ENCODE data around the gene NDUFS7. TPM values are rescaled to one million over a fixed set of nuclear protein-coding genes. Genes with fewer than 3 reads are reported as not detected.
A peak's percentile ranks its signal among the peaks of the same experiment; 100 is the strongest.

Gene NDUFS7
- total RNA-seq, 1 experiment from 2014 or later: 83.9 TPM

GRCh38 chr19:1354970-1355567, 28.6 kb upstream of the NDUFS7 start:
- Histone ChIP-seq H3K9me3 (ENCODE audit: control insufficient read depth, low read depth, low read length) (no peaks in the 10 kb centered on the region), H4K8ac (replicated peaks; ENCODE audit: insufficient read length, low read depth, low read length) (no peak overlapping the region), H3K27me3 (ENCODE audit: insufficient read depth, low read length) (no peaks in the 10 kb centered on the region), H3K9ac (ENCODE audit: extremely low read depth, insufficient read length, low read length) (peak overlapping the region; percentile 44), H3T11ph (ENCODE audit: low read length) (no peak overlapping the region), H3K14ac (ENCODE audit: insufficient read depth, low read length) (no peak overlapping the region), H2BK15ac (ENCODE audit: low read depth, low read length) (no peak overlapping the region), H3K79me2 (ENCODE audit: insufficient read depth, low read length) (no peaks in the 10 kb centered on the region), H4K20me1 (ENCODE audit: control insufficient read depth, insufficient read depth, insufficient read length) (peaks cover 2% of the 10 kb centered on the region), H3K18ac (ENCODE audit: insufficient read length, low read depth, low read length) (no peak overlapping the region), H3K4ac (ENCODE audit: low read depth, low read length) (no peak overlapping the region), H3K79me1 (ENCODE audit: insufficient read depth, low read depth, low read length, poor library complexity, severe bottlenecking) (no peaks in the 10 kb centered on the region), H3K4me2 (ENCODE audit: insufficient read depth, insufficient read length, low read length) (peak overlapping the region; percentile 67), H3K4me1 (ENCODE audit: insufficient read depth, low read length) (no peaks in the 10 kb centered on the region), H2BK5ac (ENCODE audit: insufficient read length, low read length) (no peak overlapping the region), H2AFZ (ENCODE audit: low read length) (no peak overlapping the region), H2BK12ac (ENCODE audit: insufficient read length, low read depth, low read length) (no peak overlapping the region), H3K23me2 (ENCODE audit: insufficient read length, low read depth, low read length, poor library complexity, severe bottlenecking) (peaks cover 9% of the 10 kb centered on the region), H3K27ac (ENCODE audit: insufficient read length, low read depth, low read length) (no peak overlapping the region), H2BK120ac (ENCODE audit: low read depth, low read length, poor library complexity, severe bottlenecking) (no peak overlapping the region), H3K56ac (ENCODE audit: insufficient read length, low read depth, low read length) (no peak overlapping the region), H2AK5ac (ENCODE audit: insufficient read length, low read length) (no peak overlapping the region), H4K91ac (ENCODE audit: insufficient read length, low read depth, low read length) (no peak overlapping the region), H4K5ac (ENCODE audit: insufficient read length, low read depth, low read length) (no peak overlapping the region), H3K23ac (ENCODE audit: insufficient read length, low read depth, low read length) (no peak overlapping the region), H2BK20ac (ENCODE audit: low read depth, low read length, poor library complexity, severe bottlenecking) (no peak overlapping the region)
- H3K4me3 Mint-ChIP-seq: peak overlapping the region; percentile 74 to 90
- no CpG with 5 or more reads among the region's 61 CpGs for WGBS (ENCODE audit: extremely low coverage, insufficient read length, low lambda C conversion rate)
- no peak for TF ChIP-seq CTCF (conservative IDR thresholded peaks at IDR 0.05)
- H3K27ac Mint-ChIP-seq: no peak overlapping the region; a peak in 2 of 7 replicates
- DNase-seq: no peak
- peaks cover 1% of the 10 kb centered on the region; the same call in 1 of the 2 replicates for H3K27me3 Mint-ChIP-seq (ENCODE audit: low read depth)
- no peaks in the 10 kb centered on the region for H3K9me3 Mint-ChIP-seq
- peaks cover 43 to 45% of the 10 kb centered on the region in 2 experiments for H3K4me1 Mint-ChIP-seq
- H3K36me3 Mint-ChIP-seq (ENCODE audit: insufficient read depth in 1 of 3, low read depth in 3 of 3): peaks cover 7 to 38% (median 37%) of the 10 kb centered on the region in 3 experiments; a peak in 6 of 7 replicates
